ENCODE data around the gene LSM5.

DNA sequence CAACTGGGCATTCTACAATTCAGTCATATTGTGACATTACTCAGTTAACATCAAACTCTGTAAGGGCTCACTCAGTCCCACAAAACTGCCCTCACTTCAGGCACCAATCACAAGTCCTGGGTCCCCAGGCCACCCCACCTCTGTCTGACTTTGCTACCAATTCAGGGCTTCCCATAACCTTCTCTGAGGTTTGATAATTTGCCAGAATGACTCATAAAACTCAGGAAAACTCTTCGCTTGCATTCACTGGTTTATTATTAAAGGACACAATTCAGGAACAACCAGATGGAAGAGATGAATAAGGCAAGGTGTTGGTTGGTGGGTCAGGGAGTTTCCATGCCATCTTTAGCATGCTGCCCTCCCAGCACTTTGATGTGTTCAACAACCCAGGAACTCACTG, 46.4 kb upstream of the LSM5 start:
- TF ChIP-seq POLR2A (IDR thresholded peaks at IDR 0.05) = no peak
- TF ChIP-seq, protein P1, sequence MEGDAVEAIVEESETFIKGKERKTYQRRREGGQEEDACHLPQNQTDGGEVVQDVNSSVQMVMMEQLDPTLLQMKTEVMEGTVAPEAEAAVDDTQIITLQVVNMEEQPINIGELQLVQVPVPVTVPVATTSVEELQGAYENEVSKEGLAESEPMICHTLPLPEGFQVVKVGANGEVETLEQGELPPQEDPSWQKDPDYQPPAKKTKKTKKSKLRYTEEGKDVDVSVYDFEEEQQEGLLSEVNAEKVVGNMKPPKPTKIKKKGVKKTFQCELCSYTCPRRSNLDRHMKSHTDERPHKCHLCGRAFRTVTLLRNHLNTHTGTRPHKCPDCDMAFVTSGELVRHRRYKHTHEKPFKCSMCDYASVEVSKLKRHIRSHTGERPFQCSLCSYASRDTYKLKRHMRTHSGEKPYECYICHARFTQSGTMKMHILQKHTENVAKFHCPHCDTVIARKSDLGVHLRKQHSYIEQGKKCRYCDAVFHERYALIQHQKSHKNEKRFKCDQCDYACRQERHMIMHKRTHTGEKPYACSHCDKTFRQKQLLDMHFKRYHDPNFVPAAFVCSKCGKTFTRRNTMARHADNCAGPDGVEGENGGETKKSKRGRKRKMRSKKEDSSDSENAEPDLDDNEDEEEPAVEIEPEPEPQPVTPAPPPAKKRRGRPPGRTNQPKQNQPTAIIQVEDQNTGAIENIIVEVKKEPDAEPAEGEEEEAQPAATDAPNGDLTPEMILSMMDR (IDR thresholded peaks at IDR 0.05) = no peak

All from uterus (tissue), 2 donors.